Gastroesophageal sphincter (tissue), 4 donors: ENCODE measurements around the gene PKDCC. TPM values are rescaled to one million over a fixed set of nuclear protein-coding genes. Genes with fewer than 3 reads are reported as not detected.
"Not testable (repeated sequence)": the region's sequence is repeated elsewhere in the genome, so short reads cannot be mapped to it uniquely, and the experiment has no call there.

Source experiments
- ATAC-seq: fragments of 150-250 bp; one replicate; pipeline ENCODE4 v1.9.1; 2016; ENCODE audit warnings: mild to moderate bottlenecking, moderate library complexity
- H3K27ac ChIP-seq, 4 donors: fragments of 200-600 bp; sonication (generic) in 3 of 4; 1 replicate in 3 of 4; 2 replicates in 1 of 4; pipeline ENCODE4 v1.5.1; 2016 to 2019
- H3K27me3 ChIP-seq: fragments of 200-600 bp; sonication (generic); one replicate; pipeline ENCODE4 v1.5.1; 2019
- H3K36me3 ChIP-seq, 2 donors: fragments of 200-600 bp; sonication (generic); one replicate each; pipeline ENCODE4 v1.5.1; 2019; ENCODE audit warnings: control low read depth in 1 of 2
- H3K4me1 ChIP-seq, 3 donors: fragments of 200-600 bp; sonication (generic); 1 replicate in 2 of 3; 2 replicates in 1 of 3; pipeline ENCODE4 v1.5.1; 2016 to 2019; ENCODE audit warnings: control low read depth in 2 of 3
- H3K4me3 ChIP-seq, 2 donors: fragments of 200-600 bp; sonication (generic); one replicate each; pipeline ENCODE4 v1.5.1; 2019; ENCODE audit warnings: mild to moderate bottlenecking in 1 of 2, moderate library complexity in 1 of 2
- H3K9me3 ChIP-seq, 3 donors: fragments of 200-600 bp; sonication (generic); one replicate each; pipeline ENCODE4 v1.5.1; 2017 to 2019; ENCODE audit warnings: control low read depth in 2 of 3
- EP300 ChIP-seq: sonication (generic); formaldehyde crosslinking; IDR thresholded peaks from one replicate; pipeline ENCODE4 v1.6.1; 2017; ENCODE audit warnings: antibody characterized with exemption, mild to moderate bottlenecking
- POLR2A ChIP-seq, 2 donors: fragments of 450-650 bp; IDR thresholded peaks; one replicate each; pipeline ENCODE4 v1.6.1; 2017; ENCODE audit warnings: antibody characterized with exemption in 2 of 2, mild to moderate bottlenecking in 2 of 2, moderate library complexity in 1 of 2
- POLR2AphosphoS5 ChIP-seq: sonication (generic); formaldehyde crosslinking; IDR thresholded peaks from one replicate; pipeline ENCODE4 v1.6.1; 2017; ENCODE audit warnings: antibody characterized with exemption
- WGBS, 2 donors: methylation state at CpG; one replicate each; pipeline ENCODE4 v1.1.5; 2018; ENCODE audit warnings: low coverage in 1 of 2; 5-methylcytosine and 5-hydroxymethylcytosine counted together
- total RNA-seq, 4 donors: library from RNA; depleted of rRNA; stranded (reverse); fragments of >200 nt; gene quantifications; one replicate each; pipeline ENCODE4 v1.1.0, GENCODE V29; 2016
- TF ChIP-seq, protein P1 (sequence below), 4 experiments: fragments of 200-600 bp in 2 of 4; fragments of 450-650 bp in 2 of 4; sonication (generic) in 1 of 4; IDR thresholded peaks; one replicate each; pipeline ENCODE4 v1.5.1; 2017 to 2019; ENCODE audit warnings: antibody characterized with exemption in 4 of 4, mild to moderate bottlenecking in 2 of 4, moderate library complexity in 2 of 4

PKDCC gene
- total RNA-seq, 4 donors from 2014 or later, result 89.0 to 277 (median 194) TPM

DNA sequence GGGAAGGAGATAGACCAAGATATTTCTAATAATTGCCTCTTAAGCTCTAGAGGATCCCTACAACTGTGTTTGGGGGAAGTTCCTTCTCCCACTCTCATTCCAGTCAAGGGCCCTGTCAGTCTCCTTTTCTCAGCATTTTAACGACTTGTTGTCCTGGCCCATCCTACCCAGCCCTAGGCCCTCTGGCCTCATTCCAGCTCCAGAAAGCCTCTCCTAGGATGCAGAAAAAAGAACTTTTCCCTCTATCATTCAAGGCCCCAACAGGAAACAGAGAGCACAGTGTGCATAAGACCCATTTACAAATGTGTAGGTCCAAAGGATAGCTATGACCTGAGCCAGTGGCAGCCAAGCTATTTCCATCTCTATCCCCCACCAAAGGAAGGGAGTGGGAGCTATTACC lies 14.0 kb downstream of the PKDCC start:
- H3K27me3 ChIP-seq, result no peaks in the 10 kb centered on the region
- WGBS, 2 donors, result 50% methylated on average over 1 of the region's 1 CpG; no CpG with 5 or more reads in 1 of the 2 donors
- H3K4me3 ChIP-seq, result no peak overlapping the region
- no peaks in the 10 kb centered on the region for H3K9me3 ChIP-seq
- ATAC-seq, result no peak
- H3K27ac ChIP-seq, result peak overlapping the region; percentile 80 to 97 (median 88)
- TF ChIP-seq, protein P1, sequence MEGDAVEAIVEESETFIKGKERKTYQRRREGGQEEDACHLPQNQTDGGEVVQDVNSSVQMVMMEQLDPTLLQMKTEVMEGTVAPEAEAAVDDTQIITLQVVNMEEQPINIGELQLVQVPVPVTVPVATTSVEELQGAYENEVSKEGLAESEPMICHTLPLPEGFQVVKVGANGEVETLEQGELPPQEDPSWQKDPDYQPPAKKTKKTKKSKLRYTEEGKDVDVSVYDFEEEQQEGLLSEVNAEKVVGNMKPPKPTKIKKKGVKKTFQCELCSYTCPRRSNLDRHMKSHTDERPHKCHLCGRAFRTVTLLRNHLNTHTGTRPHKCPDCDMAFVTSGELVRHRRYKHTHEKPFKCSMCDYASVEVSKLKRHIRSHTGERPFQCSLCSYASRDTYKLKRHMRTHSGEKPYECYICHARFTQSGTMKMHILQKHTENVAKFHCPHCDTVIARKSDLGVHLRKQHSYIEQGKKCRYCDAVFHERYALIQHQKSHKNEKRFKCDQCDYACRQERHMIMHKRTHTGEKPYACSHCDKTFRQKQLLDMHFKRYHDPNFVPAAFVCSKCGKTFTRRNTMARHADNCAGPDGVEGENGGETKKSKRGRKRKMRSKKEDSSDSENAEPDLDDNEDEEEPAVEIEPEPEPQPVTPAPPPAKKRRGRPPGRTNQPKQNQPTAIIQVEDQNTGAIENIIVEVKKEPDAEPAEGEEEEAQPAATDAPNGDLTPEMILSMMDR (IDR thresholded peaks at IDR 0.05), result no peak
- TF ChIP-seq EP300 (no peak), POLR2A (IDR thresholded peaks at IDR 0.05) (no peak), POLR2AphosphoS5 (no peak)
- peaks cover 0 to 30% of the 10 kb centered on the region in 2 donors for H3K36me3 ChIP-seq
- H3K4me1 ChIP-seq, result peaks cover 12 to 83% (median 18%) of the 10 kb centered on the region in 3 donors

DNA sequence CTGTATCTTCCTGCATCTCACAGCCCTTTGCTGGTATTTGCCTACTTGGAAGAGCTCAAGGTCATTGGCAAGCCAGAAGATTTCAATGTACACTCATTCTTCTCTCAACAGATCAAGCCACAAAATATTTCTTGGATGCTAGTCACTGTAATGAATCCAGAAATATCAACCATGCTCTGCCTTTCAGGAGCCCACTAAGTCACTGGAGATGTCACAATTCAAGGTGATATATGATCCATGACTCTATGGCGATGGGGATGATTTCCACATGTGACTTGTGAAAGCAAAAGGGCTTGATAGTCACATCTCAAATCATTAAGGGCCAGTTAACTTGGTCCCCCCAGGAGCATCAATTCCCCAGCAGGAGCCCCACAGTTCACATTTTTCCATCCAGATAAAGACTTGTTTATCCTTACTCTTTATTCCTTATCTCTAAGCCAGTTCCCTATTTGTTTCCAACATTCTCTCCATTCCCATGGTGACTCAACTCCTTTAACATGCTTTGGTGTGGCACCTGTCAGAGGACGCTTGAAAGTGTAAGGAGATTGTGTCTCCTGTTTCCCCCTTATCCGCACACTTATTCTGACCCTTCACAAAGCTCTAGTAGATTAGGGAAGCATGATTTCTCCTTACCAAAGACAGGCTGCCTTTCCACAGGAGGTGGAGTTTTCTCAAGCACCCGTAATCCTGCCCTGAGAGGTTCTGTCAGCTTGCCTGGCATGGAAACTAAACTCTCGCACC lies 15.8 kb downstream of the PKDCC start:
- H3K27me3 ChIP-seq, result no peaks in the 10 kb centered on the region
- H3K4me3 ChIP-seq, result no peak overlapping the region
- H3K9me3 ChIP-seq, result no peaks in the 10 kb centered on the region
- ATAC-seq, result no peak
- TF ChIP-seq POLR2A (IDR thresholded peaks at IDR 0.05) (no peak), EP300 (no peak), POLR2AphosphoS5 (no peak)
- TF ChIP-seq, protein P1 (IDR thresholded peaks at IDR 0.05), result no peak
- peaks cover 12 to 81% (median 18%) of the 10 kb centered on the region in 3 donors for H3K4me1 ChIP-seq
- H3K36me3 ChIP-seq, result peaks cover 0 to 13% of the 10 kb centered on the region in 2 donors
- H3K27ac ChIP-seq, result peak overlapping the region; percentile 81 to 97 (median 88)
- 38 to 50% methylated on average over 1 to 5 of the region's 5 CpGs for WGBS, 2 donors

DNA sequence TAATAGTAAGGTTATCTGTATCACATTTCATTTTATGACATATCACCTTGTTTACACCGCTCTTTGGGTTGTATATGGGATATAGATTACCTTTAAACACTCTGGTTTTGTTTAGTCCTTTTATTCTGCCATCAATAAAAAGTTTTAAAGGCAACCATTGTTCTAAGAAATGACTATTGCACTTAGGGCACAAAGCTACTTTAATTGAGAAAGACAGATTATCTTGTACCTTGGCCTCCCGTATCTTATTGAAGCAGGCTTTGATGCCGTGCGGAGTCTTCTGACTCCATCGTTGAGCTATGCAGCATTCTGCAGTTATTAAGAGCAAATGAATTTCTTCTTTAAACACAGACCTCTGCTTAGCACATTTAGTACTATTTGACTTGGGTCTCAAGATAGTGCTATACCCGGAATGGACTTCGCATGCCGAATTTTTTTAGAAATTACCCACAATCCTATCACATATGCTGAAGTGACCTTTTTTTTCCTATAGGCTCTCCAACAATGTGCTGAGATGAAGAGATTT lies 16.7 kb downstream of the PKDCC start:
- Histone ChIP-seq H3K4me1 (peaks cover 12 to 77% (median 18%) of the 10 kb centered on the region in 3 donors), H3K27me3 (no peaks in the 10 kb centered on the region), H3K27ac (peak overlapping the region; percentile 81 to 97 (median 88)), H3K36me3 (peaks cover 0 to 4% of the 10 kb centered on the region in 2 donors), H3K9me3 (no peaks in the 10 kb centered on the region), H3K4me3 (no peak overlapping the region)
- ATAC-seq, result peak; percentile 90
- TF ChIP-seq POLR2A (IDR thresholded peaks at IDR 0.05), result no peak
- peak; percentile 98 for TF ChIP-seq POLR2AphosphoS5
- peak; percentile 84 for TF ChIP-seq EP300
- TF ChIP-seq, protein P1 (IDR thresholded peaks at IDR 0.05), result peak in 1 of 4 experiments; percentile 13
- WGBS, 2 donors, result 38 to 46% methylated on average over 8 of the region's 8 CpGs

DNA sequence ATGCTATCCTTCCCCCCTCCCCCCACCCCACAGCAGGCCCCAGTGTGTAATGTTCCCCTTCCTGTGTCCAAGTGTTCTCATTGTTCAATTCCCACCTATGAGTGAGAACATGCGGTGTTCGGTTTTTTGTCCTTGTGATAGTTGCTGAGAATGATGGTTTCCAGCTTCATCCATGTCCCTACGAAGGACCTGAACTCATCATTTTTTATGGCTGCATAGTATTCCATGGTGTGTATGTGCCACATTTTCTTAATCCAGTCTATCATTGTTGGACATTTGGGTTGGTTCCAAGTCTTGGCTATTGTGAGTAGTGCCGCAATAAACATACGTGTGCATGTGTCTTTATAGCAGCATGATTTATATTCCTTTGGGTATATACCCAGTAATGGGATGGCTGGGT lies 17.9 kb downstream of the PKDCC start:
- not testable (repeated sequence) for H3K27me3 ChIP-seq, ATAC-seq, H3K4me3 ChIP-seq, H3K9me3 ChIP-seq, H3K36me3 ChIP-seq
- peak overlapping the region in 2 of 4 donors; percentile 84 to 97 for H3K27ac ChIP-seq
- WGBS, 2 donors, result 75 to 93% methylated on average over 2 to 5 of the region's 5 CpGs
- peaks cover 11 to 64% (median 12%) of the 10 kb centered on the region in 3 donors for H3K4me1 ChIP-seq

DNA sequence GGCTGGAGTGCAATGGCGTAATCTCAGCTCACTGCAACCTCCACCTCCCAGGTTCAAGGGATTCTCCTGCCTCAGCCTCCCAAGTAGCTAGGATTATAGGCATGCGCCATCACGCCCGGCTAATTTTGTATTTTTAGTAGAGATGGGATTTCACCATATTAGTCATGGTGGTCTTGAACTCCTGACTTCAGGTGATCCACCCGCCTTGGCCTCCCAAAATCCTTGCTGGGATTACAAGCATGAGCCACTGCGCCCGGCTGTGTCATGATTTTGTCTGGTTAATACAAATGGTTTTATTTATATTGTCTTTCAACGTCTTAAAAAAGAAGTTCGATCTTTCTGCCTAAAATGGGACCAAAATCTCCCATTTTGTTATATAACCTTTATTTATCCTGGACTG lies 19.2 kb downstream of the PKDCC start:
- not testable (repeated sequence) for ATAC-seq, H3K36me3 ChIP-seq, H3K9me3 ChIP-seq, H3K4me3 ChIP-seq, H3K27me3 ChIP-seq
- peaks cover 0 to 53% (median 7%) of the 10 kb centered on the region in 3 donors for H3K4me1 ChIP-seq
- 96 to 100% methylated on average over 3 to 9 of the region's 9 CpGs for WGBS, 2 donors
- peak overlapping the region; percentile 20 to 70 (median 36) for H3K27ac ChIP-seq

DNA sequence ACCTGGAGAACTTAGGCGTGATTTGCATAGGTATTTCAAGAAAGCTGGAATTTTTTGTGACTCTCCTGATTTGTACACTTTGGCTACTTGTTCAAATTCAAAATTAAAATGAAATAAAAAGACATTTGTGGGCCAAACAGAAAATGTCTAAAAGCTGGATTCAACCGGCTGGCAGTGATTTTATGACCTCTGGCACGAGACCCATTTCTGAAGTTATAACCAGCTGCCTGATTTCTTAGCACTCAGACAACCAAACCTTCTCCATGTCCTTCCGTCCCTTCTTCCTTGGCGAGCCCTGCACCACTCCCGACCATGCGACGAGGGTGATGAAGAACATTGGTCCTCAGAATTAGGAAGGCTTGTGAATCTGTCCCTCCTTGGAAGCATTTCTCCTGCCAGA lies 19.7 kb downstream of the PKDCC start:
- Histone ChIP-seq H3K27ac (peak overlapping the region; percentile 20 to 70 (median 44)), H3K4me3 (no peak overlapping the region), H3K4me1 (peaks cover 0 to 55% (median 7%) of the 10 kb centered on the region in 3 donors), H3K27me3 (no peaks in the 10 kb centered on the region), H3K9me3 (no peaks in the 10 kb centered on the region), H3K36me3 (no peaks in the 10 kb centered on the region)
- 82 to 85% methylated on average over 8 of the region's 8 CpGs for WGBS, 2 donors
- no peak for ATAC-seq
- TF ChIP-seq, protein P1 (IDR thresholded peaks at IDR 0.05), result no peak
- TF ChIP-seq POLR2A (IDR thresholded peaks at IDR 0.05) (no peak), EP300 (no peak), POLR2AphosphoS5 (no peak)
